H54 (cell line): Measurements from ENCODE around the gene NUP35.
"Not testable (repeated sequence)": the region's sequence is repeated elsewhere in the genome, so short reads cannot be mapped to it uniquely, and the experiment has no call there.

ENCODE experiments used
- DNase-seq: peaks from one replicate; pipeline ENCODE4 v3.0.0; 2011; ENCODE audit warnings: low spot score, mixed read lengths; ENCODE audit not compliant: insufficient read length
- FAIRE-seq: peaks from 3 replicates; lab custom pipeline; 2011; peaks lifted over from hg19 to GRCh38; lab: Jason Lieb, UNC
- POLR2A ChIP-seq: IDR thresholded peaks from 2 replicates; pipeline ENCODE4 v1.6.1; 2011; ENCODE audit warnings: low read depth, mild to moderate bottlenecking, low read length

NUP35 gene

GRCh38 chr2:183117226-183117625 is 7.0 kb upstream of the NUP35 start:
- no peak for DNase-seq
- TF ChIP-seq POLR2A: no peak
- FAIRE-seq: no peak

GRCh38 chr2:183123117-183123958 is 905 bp upstream of the NUP35 start:
- DNase-seq: no peak
- FAIRE-seq: no peak
- no peak for TF ChIP-seq POLR2A

- DNase-seq: no peak
- no peak for TF ChIP-seq POLR2A
- no peak for FAIRE-seq
These were observed 353 bp upstream of the NUP35 start for GRCh38 chr2:183123959-183124221.

GRCh38 chr2:183124957-183125255 is 663 bp downstream of the NUP35 start:
- DNase-seq: no peak
- FAIRE-seq: no peak
- TF ChIP-seq POLR2A: no peak

- FAIRE-seq (peak; percentile 73), DNase-seq (no peak)
- no peak for TF ChIP-seq POLR2A
These were observed 1.6 kb downstream of the NUP35 start for GRCh38 chr2:183125659-183126341.

- FAIRE-seq (no peak), DNase-seq (no peak)
- TF ChIP-seq POLR2A: no peak
These were observed 2.4 kb downstream of the NUP35 start for GRCh38 chr2:183126635-183127034.

GRCh38 chr2:183134016-183134415 is 9.8 kb downstream of the NUP35 start:
- FAIRE-seq: no peak
- TF ChIP-seq POLR2A: no peak
- no peak for DNase-seq

GRCh38 chr2:183148955-183149354 is 24.7 kb downstream of the NUP35 start:
- TF ChIP-seq POLR2A: no peak
- no peak for FAIRE-seq
- no peak for DNase-seq

GRCh38 chr2:183149489-183149888 is 25.2 kb downstream of the NUP35 start:
- FAIRE-seq: no peak
- no peak for TF ChIP-seq POLR2A
- no peak for DNase-seq

- DNase-seq, FAIRE-seq: not testable (repeated sequence)
These were observed 28.0 kb downstream of the NUP35 start for GRCh38 chr2:183152280-183152679.

GRCh38 chr2:183153967-183154366 is 29.7 kb downstream of the NUP35 start:
- DNase-seq (no peak), FAIRE-seq (no peak)
- TF ChIP-seq POLR2A: no peak

GRCh38 chr2:183154772-183155171 is 30.5 kb downstream of the NUP35 start:
- DNase-seq, FAIRE-seq: not testable (repeated sequence)

GRCh38 chr2:183157131-183157530 is 32.9 kb downstream of the NUP35 start:
- DNase-seq (no peak), FAIRE-seq (no peak)
- TF ChIP-seq POLR2A: no peak

- DNase-seq: no peak
- TF ChIP-seq POLR2A: no peak
- FAIRE-seq: no peak
These were observed 38.1 kb downstream of the NUP35 start for GRCh38 chr2:183162362-183162761.

GRCh38 chr2:183163821-183164649 is 39.8 kb downstream of the NUP35 start:
- peak; percentile 23 for FAIRE-seq
- TF ChIP-seq POLR2A: no peak
- no peak for DNase-seq
